AML-193 (cell line): ENCODE measurements around the gene TBCB.

Experiments
- DNase-seq, 2 experiments: peaks; one replicate each; lab custom pipeline; 2025; lab: John Stamatoyannopoulos, UW

TBCB gene

GRCh38 chr19:36136964-36137686 is 21.9 kb downstream of the TBCB start:
- DNase-seq = no peak

GRCh38 chr19:36139120-36139472 is 23.8 kb downstream of the TBCB start:
- DNase-seq = no peak

GRCh38 chr19:36139473-36140303 is 24.4 kb downstream of the TBCB start, which contains the start of gene CAPNS1:
CAPNS1 (plus strand) TSS chr19:36140066; CDS start chr19:36141012, 946 bp downstream.
- peak; percentile 86 to 88 for DNase-seq

- peak; percentile 30 to 31 for DNase-seq
Observed at GRCh38 chr19:36140304-36141038, 25.2 kb downstream of the TBCB start.

- peak; percentile 53 to 58 for DNase-seq
Observed at GRCh38 chr19:36141039-36141927, 26.0 kb downstream of the TBCB start.

- DNase-seq = no peak
Observed at GRCh38 chr19:36142046-36142445, 26.8 kb downstream of the TBCB start.

- no peak for DNase-seq
Observed at GRCh38 chr19:36142496-36142895, 27.2 kb downstream of the TBCB start.

GRCh38 chr19:36144624-36145023 is 29.4 kb downstream of the TBCB start:
- DNase-seq = no peak

GRCh38 chr19:36149673-36150406 is 34.6 kb downstream of the TBCB start:
- no peak for DNase-seq

GRCh38 chr19:36150586-36150985 is 35.3 kb downstream of the TBCB start:
- DNase-seq = no peak

GRCh38 chr19:36151144-36152018 is 36.1 kb downstream of the TBCB start:
- no peak for DNase-seq

- DNase-seq = no peak
Observed at GRCh38 chr19:36152019-36152351, 36.7 kb downstream of the TBCB start.

GRCh38 chr19:36152352-36153091 is 37.3 kb downstream of the TBCB start, which contains the start of gene COX7A1:
COX7A1 (minus strand) TSS chr19:36152447; CDS start chr19:36152407, 40 bp downstream.
- no peak for DNase-seq

GRCh38 chr19:36153126-36153525 is 37.9 kb downstream of the TBCB start:
- DNase-seq = no peak

- DNase-seq = no peak
Observed at GRCh38 chr19:36160821-36161596, 45.7 kb downstream of the TBCB start.

- no peak for DNase-seq
Observed at GRCh38 chr19:36163813-36164212, 48.5 kb downstream of the TBCB start.

GRCh38 chr19:36169084-36169760 is 54.0 kb downstream of the TBCB start:
- no peak for DNase-seq

GRCh38 chr19:36172852-36173251 is 57.6 kb downstream of the TBCB start:
- DNase-seq = no peak
